ENCODE measurements around the gene NR3C1.

GRCh38 chr5:143331956-143332355, 71.5 kb downstream of the NR3C1 start:
- TF ChIP-seq, protein P1, sequence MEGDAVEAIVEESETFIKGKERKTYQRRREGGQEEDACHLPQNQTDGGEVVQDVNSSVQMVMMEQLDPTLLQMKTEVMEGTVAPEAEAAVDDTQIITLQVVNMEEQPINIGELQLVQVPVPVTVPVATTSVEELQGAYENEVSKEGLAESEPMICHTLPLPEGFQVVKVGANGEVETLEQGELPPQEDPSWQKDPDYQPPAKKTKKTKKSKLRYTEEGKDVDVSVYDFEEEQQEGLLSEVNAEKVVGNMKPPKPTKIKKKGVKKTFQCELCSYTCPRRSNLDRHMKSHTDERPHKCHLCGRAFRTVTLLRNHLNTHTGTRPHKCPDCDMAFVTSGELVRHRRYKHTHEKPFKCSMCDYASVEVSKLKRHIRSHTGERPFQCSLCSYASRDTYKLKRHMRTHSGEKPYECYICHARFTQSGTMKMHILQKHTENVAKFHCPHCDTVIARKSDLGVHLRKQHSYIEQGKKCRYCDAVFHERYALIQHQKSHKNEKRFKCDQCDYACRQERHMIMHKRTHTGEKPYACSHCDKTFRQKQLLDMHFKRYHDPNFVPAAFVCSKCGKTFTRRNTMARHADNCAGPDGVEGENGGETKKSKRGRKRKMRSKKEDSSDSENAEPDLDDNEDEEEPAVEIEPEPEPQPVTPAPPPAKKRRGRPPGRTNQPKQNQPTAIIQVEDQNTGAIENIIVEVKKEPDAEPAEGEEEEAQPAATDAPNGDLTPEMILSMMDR (IDR thresholded peaks at IDR 0.05), result no peak
- no peak for TF ChIP-seq POLR2A (IDR thresholded peaks at IDR 0.05)
